Esophagus squamous epithelium (tissue), 5 donors: ENCODE results near the gene USP10. TPM values are rescaled to one million over a fixed set of nuclear protein-coding genes. Genes with fewer than 3 reads are reported as not detected.

ENCODE experiments used
- DNase-seq: peaks from one replicate; lab custom pipeline; 2025; lab: John Stamatoyannopoulos, UW
- H3K27ac ChIP-seq, 4 donors: fragments of 200-600 bp; sonication (generic); one replicate each; pipeline ENCODE4 v1.5.1; 2016 to 2019; ENCODE audit warnings: mild to moderate bottlenecking in 1 of 4
- H3K27me3 ChIP-seq, 4 donors: fragments of 200-600 bp; sonication (generic); 1 replicate in 3 of 4; 2 replicates in 1 of 4; pipeline versions ENCODE4 v1.5.1 to v1.6.0; 2017 to 2021; ENCODE audit warnings: antibody characterized with exemption in 1 of 4
- H3K36me3 ChIP-seq, 3 donors: fragments of 200-600 bp; sonication (generic); one replicate each; pipeline ENCODE4 v1.5.1; 2016 to 2019
- H3K4me1 ChIP-seq, 3 donors: fragments of 200-600 bp; sonication (generic); one replicate each; pipeline ENCODE4 v1.5.1; 2017 to 2019
- H3K4me3 ChIP-seq, 4 donors: fragments of 200-600 bp; sonication (generic); 1 replicate in 3 of 4; 2 replicates in 1 of 4; pipeline ENCODE4 v1.5.1; 2016 to 2019; ENCODE audit warnings: mild to moderate bottlenecking in 2 of 4, moderate library complexity in 1 of 4
- H3K9me3 ChIP-seq, 3 donors: fragments of 200-600 bp; sonication (generic); one replicate each; pipeline ENCODE4 v1.5.1; 2016 to 2019
- CTCF ChIP-seq, 6 experiments: fragments of 450-650 bp in 4 of 6; fragments of 200-600 bp in 2 of 6; sonication (generic) in 2 of 6; IDR thresholded peaks; one replicate each; pipeline ENCODE4 v1.5.1; 2016 to 2019; ENCODE audit warnings: antibody characterized with exemption in 6 of 6, mild to moderate bottlenecking in 4 of 6, moderate library complexity in 4 of 6
- POLR2A ChIP-seq, 4 donors: fragments of 450-650 bp; IDR thresholded peaks; one replicate each; pipeline ENCODE4 v1.6.1; 2017; ENCODE audit warnings: antibody characterized with exemption in 4 of 4, mild to moderate bottlenecking in 4 of 4, moderate library complexity in 3 of 4
- WGBS, 2 donors: methylation state at CpG; one replicate each; pipeline ENCODE4 v1.1.5; 2018; 5-methylcytosine and 5-hydroxymethylcytosine counted together
- intact Hi-C: fragments of 100-400 bp; cut with DNase I; formaldehyde crosslinking; loops from one replicate; pipeline ENCODE4 v1.15.0; 2022
- total RNA-seq, 4 donors: library from RNA; depleted of rRNA; stranded (reverse); fragments of >200 nt; gene quantifications; one replicate each; pipeline ENCODE4 v1.1.0, GENCODE V29; 2016
- donor health status: DM: yes; HTN: yes; CAD: no.

The USP10 gene
- total RNA-seq, 4 donors from 2014 or later = 44.7 to 71.5 (median 56.0) TPM

GRCh38 chr16:84703681-84704080 lies 3.9 kb downstream of the USP10 start:
- Histone ChIP-seq H3K4me1 (peaks cover 24 to 81% (median 24%) of the 10 kb centered on the region in 3 donors), H3K9me3 (no peaks in the 10 kb centered on the region), H3K27ac (no peak overlapping the region), H3K27me3 (no peaks in the 10 kb centered on the region), H3K36me3 (no peaks in the 10 kb centered on the region), H3K4me3 (no peak overlapping the region)
- intact Hi-C loops = no loop called here
- DNase-seq = no peak
- WGBS, 2 donors = 40 to 57% methylated on average over 10 of the region's 10 CpGs
- no peak for TF ChIP-seq CTCF (IDR thresholded peaks at IDR 0.05)
- no peak for TF ChIP-seq POLR2A (IDR thresholded peaks at IDR 0.05)

- Histone ChIP-seq H3K27ac (no peak overlapping the region), H3K9me3 (no peaks in the 10 kb centered on the region), H3K4me1 (peaks cover 21 to 83% (median 22%) of the 10 kb centered on the region in 3 donors), H3K27me3 (no peaks in the 10 kb centered on the region), H3K4me3 (no peak overlapping the region), H3K36me3 (no peaks in the 10 kb centered on the region)
- intact Hi-C loops = no loop called here
- 51 to 53% methylated on average over 2 of the region's 2 CpGs for WGBS, 2 donors
- TF ChIP-seq CTCF (IDR thresholded peaks at IDR 0.05) = no peak
- no peak for TF ChIP-seq POLR2A (IDR thresholded peaks at IDR 0.05)
- no peak for DNase-seq
Measured at GRCh38 chr16:84704253-84704652, 4.5 kb downstream of the USP10 start.

GRCh38 chr16:84706856-84707255 lies 7.1 kb downstream of the USP10 start:
- H3K4me1 ChIP-seq = peaks cover 20 to 85% (median 22%) of the 10 kb centered on the region in 3 donors
- TF ChIP-seq POLR2A (IDR thresholded peaks at IDR 0.05) (no peak), CTCF (IDR thresholded peaks at IDR 0.05) (no peak)
- no peaks in the 10 kb centered on the region for H3K9me3 ChIP-seq
- H3K36me3 ChIP-seq = peaks cover 0 to 4% (median 0%) of the 10 kb centered on the region in 3 donors
- no peak for DNase-seq
- H3K27ac ChIP-seq = no peak overlapping the region
- WGBS, 2 donors = 80 to 86% methylated on average over 1 of the region's 1 CpG
- no peaks in the 10 kb centered on the region for H3K27me3 ChIP-seq
- intact Hi-C loops = no loop called here
- no peak overlapping the region for H3K4me3 ChIP-seq

- peaks cover 3 to 71% (median 14%) of the 10 kb centered on the region in 3 donors for H3K4me1 ChIP-seq
- no peaks in the 10 kb centered on the region for H3K27me3 ChIP-seq
- intact Hi-C loops = no loop called here
- H3K4me3 ChIP-seq = no peak overlapping the region
- no peaks in the 10 kb centered on the region for H3K9me3 ChIP-seq
- H3K36me3 ChIP-seq = peaks cover 0 to 4% (median 0%) of the 10 kb centered on the region in 3 donors
- H3K27ac ChIP-seq = no peak overlapping the region
- no peak for DNase-seq
- TF ChIP-seq CTCF (IDR thresholded peaks at IDR 0.05) (no peak), POLR2A (IDR thresholded peaks at IDR 0.05) (no peak)
- 84 to 85% methylated on average over 10 of the region's 10 CpGs for WGBS, 2 donors
Measured at GRCh38 chr16:84709609-84710008, 9.8 kb downstream of the USP10 start.

GRCh38 chr16:84710686-84711085 lies 10.9 kb downstream of the USP10 start:
- Histone ChIP-seq H3K9me3 (no peaks in the 10 kb centered on the region), H3K36me3 (peaks cover 0 to 4% (median 0%) of the 10 kb centered on the region in 3 donors), H3K27ac (no peak overlapping the region), H3K4me3 (no peak overlapping the region), H3K4me1 (peaks cover 3 to 60% (median 12%) of the 10 kb centered on the region in 3 donors), H3K27me3 (no peaks in the 10 kb centered on the region)
- DNase-seq = no peak
- WGBS, 2 donors = 64 to 83% methylated on average over 10 to 11 of the region's 11 CpGs
- intact Hi-C loops = no loop called here
- TF ChIP-seq POLR2A (IDR thresholded peaks at IDR 0.05) (no peak), CTCF (IDR thresholded peaks at IDR 0.05) (no peak)
